Gastroesophageal sphincter (tissue), 3 donors: Measurements from ENCODE around the gene GINS2.

Experiments
- EP300 ChIP-seq: sonication (generic); formaldehyde crosslinking; IDR thresholded peaks from one replicate; pipeline ENCODE4 v1.6.1; 2017; ENCODE audit warnings: antibody characterized with exemption, mild to moderate bottlenecking
- POLR2A ChIP-seq, 2 donors: fragments of 450-650 bp; IDR thresholded peaks; one replicate each; pipeline ENCODE4 v1.6.1; 2017; ENCODE audit warnings: antibody characterized with exemption in 2 of 2, mild to moderate bottlenecking in 2 of 2, moderate library complexity in 1 of 2
- POLR2AphosphoS5 ChIP-seq: sonication (generic); formaldehyde crosslinking; IDR thresholded peaks from one replicate; pipeline ENCODE4 v1.6.1; 2017; ENCODE audit warnings: antibody characterized with exemption
- TF ChIP-seq, protein P1 (sequence below), 4 experiments: fragments of 200-600 bp in 2 of 4; fragments of 450-650 bp in 2 of 4; sonication (generic) in 1 of 4; IDR thresholded peaks; one replicate each; pipeline ENCODE4 v1.5.1; 2017 to 2019; ENCODE audit warnings: antibody characterized with exemption in 4 of 4, mild to moderate bottlenecking in 2 of 4, moderate library complexity in 2 of 4

DNA sequence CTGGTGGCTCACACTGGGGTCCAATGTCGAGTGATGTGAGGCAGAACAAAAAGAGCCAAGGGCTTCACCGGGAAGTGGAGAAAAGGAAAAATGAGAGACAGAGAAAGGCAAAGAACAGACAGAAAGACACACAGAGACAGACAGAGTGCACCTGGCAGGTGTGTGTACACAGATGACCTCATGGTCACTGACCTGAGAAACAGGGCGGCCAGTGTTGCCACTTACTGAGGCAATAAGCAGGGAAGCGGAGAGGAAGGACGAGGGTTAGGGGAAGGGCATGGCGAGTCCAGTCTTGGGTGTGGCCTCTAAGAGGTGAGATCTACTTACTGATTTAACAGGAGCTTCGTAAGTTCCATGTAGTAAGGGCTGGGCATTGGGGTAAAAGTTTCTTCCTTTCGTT lies 7.5 kb downstream of the GINS2 start:
- no peak for TF ChIP-seq POLR2A (IDR thresholded peaks at IDR 0.05)
- TF ChIP-seq EP300: no peak
- TF ChIP-seq, protein P1, sequence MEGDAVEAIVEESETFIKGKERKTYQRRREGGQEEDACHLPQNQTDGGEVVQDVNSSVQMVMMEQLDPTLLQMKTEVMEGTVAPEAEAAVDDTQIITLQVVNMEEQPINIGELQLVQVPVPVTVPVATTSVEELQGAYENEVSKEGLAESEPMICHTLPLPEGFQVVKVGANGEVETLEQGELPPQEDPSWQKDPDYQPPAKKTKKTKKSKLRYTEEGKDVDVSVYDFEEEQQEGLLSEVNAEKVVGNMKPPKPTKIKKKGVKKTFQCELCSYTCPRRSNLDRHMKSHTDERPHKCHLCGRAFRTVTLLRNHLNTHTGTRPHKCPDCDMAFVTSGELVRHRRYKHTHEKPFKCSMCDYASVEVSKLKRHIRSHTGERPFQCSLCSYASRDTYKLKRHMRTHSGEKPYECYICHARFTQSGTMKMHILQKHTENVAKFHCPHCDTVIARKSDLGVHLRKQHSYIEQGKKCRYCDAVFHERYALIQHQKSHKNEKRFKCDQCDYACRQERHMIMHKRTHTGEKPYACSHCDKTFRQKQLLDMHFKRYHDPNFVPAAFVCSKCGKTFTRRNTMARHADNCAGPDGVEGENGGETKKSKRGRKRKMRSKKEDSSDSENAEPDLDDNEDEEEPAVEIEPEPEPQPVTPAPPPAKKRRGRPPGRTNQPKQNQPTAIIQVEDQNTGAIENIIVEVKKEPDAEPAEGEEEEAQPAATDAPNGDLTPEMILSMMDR (IDR thresholded peaks at IDR 0.05): no peak
- no peak for TF ChIP-seq POLR2AphosphoS5
